Breast epithelium (tissue), 3 donors: ENCODE results near the gene CEP170.
"Not testable (repeated sequence)": the region's sequence is repeated elsewhere in the genome, so short reads cannot be mapped to it uniquely, and the experiment has no call there.

Experiments used
- CTCF ChIP-seq, 3 donors: fragments of 450-650 bp; IDR thresholded peaks; one replicate each; pipeline ENCODE4 v1.5.1; 2016 to 2017; ENCODE audit warnings: antibody characterized with exemption in 3 of 3, mild to moderate bottlenecking in 3 of 3, moderate library complexity in 3 of 3
- POLR2A ChIP-seq: fragments of 450-650 bp; IDR thresholded peaks from one replicate; pipeline ENCODE4 v1.6.1; 2016; ENCODE audit warnings: antibody characterized with exemption, mild to moderate bottlenecking, moderate library complexity
- POLR2AphosphoS5 ChIP-seq, 3 donors: sonication (generic); formaldehyde crosslinking; IDR thresholded peaks; one replicate each; pipeline ENCODE4 v1.6.1; 2017; ENCODE audit warnings: antibody characterized with exemption in 3 of 3

GRCh38 chr1:243147351-243147750 is 107.7 kb downstream of the CEP170 start:
- TF ChIP-seq CTCF (IDR thresholded peaks at IDR 0.05); POLR2AphosphoS5 (IDR thresholded peaks at IDR 0.05); POLR2A: not testable (repeated sequence)
